ENCODE data around the gene ICAM2.

Gene ICAM2

GRCh38 chr17:63998721-63999679, 21.4 kb downstream of the ICAM2 start:
- Histone ChIP-seq H3K9me2 (replicated peaks; ENCODE audit: control insufficient read depth, low read length) (no peaks in the 10 kb centered on the region), H3K27me3 (ENCODE audit: control insufficient read depth, low read length) (peaks cover 46% of the 10 kb centered on the region), H3F3A (ENCODE audit: control insufficient read depth, insufficient read depth) (no peaks in the 10 kb centered on the region), H4K20me1 (ENCODE audit: control insufficient read depth, insufficient read depth, low read depth, low read length) (no peaks in the 10 kb centered on the region), H3K27ac (ENCODE audit: low read depth, low read length) (no peak overlapping the region), H3K4me3 (ENCODE audit: low read length) (peak overlapping the region; percentile 78), H3K79me2 (ENCODE audit: control insufficient read depth, low read length) (no peaks in the 10 kb centered on the region), H3K4me1 (ENCODE audit: control insufficient read depth, low read length) (peaks cover 19% of the 10 kb centered on the region), H3K36me3 (ENCODE audit: control insufficient read depth, low read length) (peaks cover 6% of the 10 kb centered on the region; the same call in 1 of the 2 replicates), H3K9me3 (ENCODE audit: control insufficient read depth, insufficient read depth, low read length) (no peaks in the 10 kb centered on the region), H3K4me2 (ENCODE audit: low read length) (peak overlapping the region; percentile 91)
- no peak for TF ChIP-seq CTCF (IDR thresholded peaks at IDR 0.05; ENCODE audit: low read depth, low read length, poor library complexity, severe bottlenecking)
- no peak for TF ChIP-seq EZH2phosphoT487 (IDR thresholded peaks at IDR 0.05; ENCODE audit: borderline replicate concordance, low read length)

- Histone ChIP-seq H3F3A (ENCODE audit: control insufficient read depth, insufficient read depth) (no peaks in the 10 kb centered on the region), H3K4me3 (ENCODE audit: low read length) (peak within 1 kb of the TSS; percentile 78), H3K4me1 (ENCODE audit: control insufficient read depth, low read length) (peaks cover 19% of the 10 kb centered on the region)
These were observed 22.2 kb downstream of the ICAM2 start, which contains the start of gene PRR29 for GRCh38 chr17:63998050-63998720. Gene PRR29 (plus strand): TSS chr17:63998351. CDS start chr17:63998365, 14 bp downstream.

More at GRCh38 chr17:63998050-63998720, 22.2 kb downstream of the ICAM2 start, which contains the start of gene PRR29:
- no peaks in the 10 kb centered on the region for H4K20me1 ChIP-seq (ENCODE audit: control insufficient read depth, insufficient read depth, low read depth, low read length)
- H3K36me3 ChIP-seq (ENCODE audit: control insufficient read depth, low read length), result peaks cover 1% of the 10 kb centered on the region; the same call in 1 of the 2 replicates
- no peak within 1 kb of the TSS for H3K27ac ChIP-seq (ENCODE audit: low read depth, low read length)
- H3K4me2 ChIP-seq (ENCODE audit: low read length), result peak within 1 kb of the TSS; percentile 91
- no peak for TF ChIP-seq CTCF (IDR thresholded peaks at IDR 0.05; ENCODE audit: low read depth, low read length, poor library complexity, severe bottlenecking)
- no peak for TF ChIP-seq EZH2phosphoT487 (IDR thresholded peaks at IDR 0.05; ENCODE audit: borderline replicate concordance, low read length)
- no peaks in the 10 kb centered on the region for H3K9me2 ChIP-seq (replicated peaks; ENCODE audit: control insufficient read depth, low read length)
- no peaks in the 10 kb centered on the region for H3K79me2 ChIP-seq (ENCODE audit: control insufficient read depth, low read length)
- peaks cover 51% of the 10 kb centered on the region for H3K27me3 ChIP-seq (ENCODE audit: control insufficient read depth, low read length)
- no peaks in the 10 kb centered on the region for H3K9me3 ChIP-seq (ENCODE audit: control insufficient read depth, insufficient read depth, low read length)
